Measurements from ENCODE around the gene EFCAB3.

- TF ChIP-seq POLR2A (IDR thresholded peaks at IDR 0.05; ENCODE audit: low read length) (no peak), GATA1 (IDR thresholded peaks at IDR 0.05; ENCODE audit: low read depth, low read length) (no peak)
These were observed 8.5 kb downstream of the EFCAB3 start for GRCh38 chr17:62388856-62389255.

Data from erythroblast (primary cell).